Activated CD4-positive, alpha-beta T cell treated with anti-CD3 and anti-CD28 coated beads for 24 hours (primary cell): Measurements from ENCODE around the gene TRAF5.
"Not testable (repeated sequence)": the region's sequence is repeated elsewhere in the genome, so short reads cannot be mapped to it uniquely, and the experiment has no call there.

ENCODE experiments used
- DNase-seq, 2 donors: peaks; one replicate each; pipeline ENCODE4 v3.0.0-alpha.2; 2020; ENCODE audit warnings: low read depth in 2 of 2

TRAF5 gene

DNA sequence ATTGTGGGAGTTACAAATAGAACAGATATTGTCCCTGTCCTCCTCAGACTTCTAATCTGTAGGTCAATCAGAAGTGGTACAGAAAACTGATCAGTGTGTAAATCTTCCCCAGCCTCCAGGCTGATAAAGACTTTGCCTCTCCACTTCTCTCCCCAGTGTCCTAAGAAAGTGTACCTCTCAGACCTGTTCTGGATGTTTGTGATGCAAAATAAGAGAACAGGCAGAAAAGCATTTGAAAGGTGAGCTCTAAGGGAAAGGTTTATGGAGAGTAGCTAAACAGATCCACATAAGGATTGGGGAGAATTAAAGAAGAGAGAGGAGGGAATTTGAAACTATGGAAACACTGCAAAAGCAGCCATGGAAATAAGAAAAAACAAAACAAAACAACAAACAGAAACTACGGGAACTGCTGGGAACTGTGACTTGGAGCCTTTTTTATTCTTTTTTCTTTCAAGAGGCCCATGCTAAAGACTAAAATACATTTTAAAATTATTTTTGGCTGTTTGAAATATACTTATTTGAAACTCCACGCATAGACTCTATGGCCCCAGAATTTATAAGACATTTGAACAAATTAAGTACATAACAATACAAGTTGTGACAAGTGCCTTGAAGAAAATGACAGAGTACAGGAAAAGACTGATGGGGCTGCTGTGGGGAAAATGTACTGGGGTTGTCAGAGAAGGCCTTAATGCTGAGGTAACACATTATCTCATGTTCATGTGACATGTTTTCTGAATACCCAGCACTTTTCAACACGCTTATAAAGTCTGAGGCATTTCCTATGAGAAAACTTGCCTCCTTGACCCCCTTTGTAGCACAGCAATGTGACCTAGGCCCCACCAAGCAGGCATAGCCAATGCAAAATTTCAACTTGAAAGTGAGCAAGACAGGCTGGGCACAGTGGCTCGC, 51.2 kb downstream of the TRAF5 start:
- no peak for DNase-seq

- DNase-seq, result no peak
Measured at GRCh38 chr1:211378844-211379243, 52.2 kb downstream of the TRAF5 start.

DNA sequence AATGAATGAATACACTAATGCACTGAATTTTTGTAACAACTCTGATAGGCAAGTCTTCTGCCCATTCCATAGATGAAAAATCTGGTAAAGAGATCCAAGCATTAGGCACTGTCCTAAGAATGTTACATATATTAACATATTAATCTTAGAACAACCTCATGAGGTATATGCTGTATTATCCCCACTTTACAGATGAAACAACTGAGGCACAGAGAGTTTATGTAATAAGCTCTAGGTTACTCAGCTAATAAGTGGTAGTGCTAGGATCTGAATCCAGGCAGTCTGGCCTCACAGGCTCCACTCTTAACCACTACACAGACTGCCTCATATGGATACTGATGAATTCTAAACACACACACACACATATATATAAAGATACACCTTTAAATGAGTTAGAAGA, 52.8 kb downstream of the TRAF5 start:
- no peak for DNase-seq

GRCh38 chr1:211381481-211382181, 55.0 kb downstream of the TRAF5 start:
- DNase-seq, result no peak

DNA sequence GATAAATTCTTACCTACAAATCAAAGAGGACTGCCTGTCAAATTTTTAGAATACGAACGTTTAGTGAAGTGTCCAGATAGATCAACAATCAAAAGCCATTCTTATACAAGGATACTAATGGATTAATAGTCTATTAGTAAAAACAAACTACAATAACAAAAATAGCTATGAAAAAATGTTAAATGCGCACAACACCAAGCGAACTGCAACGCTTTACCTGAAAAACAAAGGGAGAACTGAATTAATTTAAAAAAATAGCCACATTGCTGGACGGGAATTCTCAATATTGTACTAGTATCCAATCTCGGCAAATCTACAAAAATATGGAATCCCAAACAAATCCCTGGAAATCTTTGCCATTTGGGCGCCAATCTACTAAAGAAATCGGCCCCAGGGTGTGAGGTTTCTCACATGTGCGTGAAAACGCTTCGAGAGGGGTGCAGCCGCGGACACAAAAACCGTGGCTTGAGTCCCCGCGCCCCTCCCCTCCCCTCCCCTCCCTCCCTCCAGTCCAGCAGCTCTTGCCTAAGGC, 55.6 kb downstream of the TRAF5 start:
- no peak for DNase-seq

GRCh38 chr1:211382714-211383480, 56.3 kb downstream of the TRAF5 start:
- DNase-seq, result peak; percentile 57 to 68

DNA sequence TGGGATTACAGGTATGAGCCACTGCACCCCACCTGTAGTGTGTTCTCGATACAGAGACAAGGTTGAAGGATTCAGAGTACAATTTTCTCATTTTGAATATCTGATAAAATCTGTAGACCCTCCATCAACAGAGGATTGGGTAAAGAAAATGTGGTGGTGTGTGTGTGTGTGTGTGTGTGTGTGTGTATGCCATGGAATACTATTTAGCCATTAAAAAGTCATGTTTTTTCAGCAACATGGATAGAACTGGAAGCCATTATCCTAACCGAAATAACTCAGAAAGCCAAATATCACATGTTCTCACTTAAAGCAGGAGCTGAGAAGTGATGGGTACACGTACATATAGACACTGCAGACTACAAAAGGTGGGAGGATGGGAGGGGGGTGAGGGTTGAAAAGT, 57.9 kb downstream of the TRAF5 start:
- no peak for DNase-seq

- no peak for DNase-seq
Measured at GRCh38 chr1:211386921-211387320, 60.3 kb downstream of the TRAF5 start.

- not testable (repeated sequence) for DNase-seq
Measured at GRCh38 chr1:211390829-211391228, 64.2 kb downstream of the TRAF5 start.

DNA sequence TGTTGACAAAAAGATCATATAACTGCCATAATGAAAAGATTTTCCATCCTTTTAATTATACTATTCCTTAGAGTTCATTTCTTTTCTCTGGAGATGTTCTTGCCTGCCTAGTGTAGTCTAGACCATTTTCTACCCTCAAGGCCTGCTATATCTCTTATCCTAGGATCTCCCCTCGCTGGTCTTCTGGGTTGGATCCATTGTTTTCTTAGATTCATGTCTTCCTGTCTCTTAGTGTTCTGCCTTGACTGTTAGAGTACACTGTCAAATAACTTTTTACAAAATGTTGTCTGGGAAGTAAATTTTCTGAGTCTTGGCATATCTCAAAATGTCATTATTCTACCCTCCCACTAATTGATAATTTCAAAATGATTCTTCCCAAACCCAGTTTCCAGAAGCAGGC, 66.6 kb downstream of the TRAF5 start:
- DNase-seq, result no peak

- DNase-seq, result not testable (repeated sequence)
Measured at GRCh38 chr1:211398266-211398930, 71.8 kb downstream of the TRAF5 start.

DNA sequence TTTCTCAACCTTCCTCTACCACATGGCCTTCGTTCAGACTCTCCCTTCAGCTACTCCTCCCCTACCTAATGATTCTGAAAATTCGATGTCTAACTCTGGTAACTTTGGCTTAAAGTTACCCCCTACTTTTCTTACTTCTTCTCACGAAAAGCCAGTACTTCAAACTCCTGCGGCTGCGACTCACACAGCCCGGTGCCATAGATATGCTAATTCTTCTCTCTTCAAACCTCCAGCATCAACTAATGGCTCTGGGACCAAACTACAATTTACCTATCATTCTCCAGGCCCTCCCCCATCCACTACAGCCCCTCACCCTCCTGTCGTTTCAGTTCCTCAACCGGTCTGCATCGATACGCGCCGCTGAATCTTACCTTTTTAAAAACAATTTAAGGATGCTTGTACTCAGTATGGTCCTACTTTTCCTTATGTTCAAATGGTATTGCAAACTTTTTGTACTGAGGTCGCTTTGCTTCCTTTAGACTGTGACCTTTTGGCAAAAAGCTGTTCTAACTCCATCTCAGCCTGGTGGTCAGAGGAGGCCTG, 73.3 kb downstream of the TRAF5 start:
- DNase-seq, result not testable (repeated sequence)

- not testable (repeated sequence) for DNase-seq
Measured at GRCh38 chr1:211401751-211402150, 75.1 kb downstream of the TRAF5 start.

- DNase-seq, result not testable (repeated sequence)
Measured at GRCh38 chr1:211406086-211406485, 79.5 kb downstream of the TRAF5 start.

- not testable (repeated sequence) for DNase-seq
Measured at GRCh38 chr1:211407749-211408148, 81.1 kb downstream of the TRAF5 start.

GRCh38 chr1:211411639-211412038, 85.0 kb downstream of the TRAF5 start:
- DNase-seq, result no peak

DNA sequence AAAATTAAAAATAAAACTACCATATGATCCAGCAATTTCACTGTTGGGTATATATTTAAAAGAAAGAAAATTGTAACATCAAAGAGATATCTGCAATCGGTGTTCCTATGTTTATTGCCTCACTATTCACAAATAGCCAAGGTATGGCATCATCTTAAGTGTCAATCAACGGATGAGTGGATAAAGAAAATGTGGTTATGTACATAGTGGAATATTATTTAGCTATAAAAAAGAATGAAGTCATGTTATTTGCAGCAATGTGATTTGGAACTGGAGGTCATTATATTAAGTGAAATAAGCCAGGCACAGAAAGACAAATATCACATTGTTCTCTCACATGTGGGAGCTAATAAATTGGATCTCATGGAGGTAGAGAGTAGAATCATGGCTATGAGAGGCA, 89.1 kb downstream of the TRAF5 start:
- DNase-seq, result no peak

- not testable (repeated sequence) for DNase-seq
Measured at GRCh38 chr1:211416246-211416627, 89.6 kb downstream of the TRAF5 start.

GRCh38 chr1:211416628-211417323, 90.1 kb downstream of the TRAF5 start:
- peak in 1 of 2 donors; percentile 30 for DNase-seq

GRCh38 chr1:211420389-211420788, 93.8 kb downstream of the TRAF5 start:
- no peak for DNase-seq
